ENCODE data around the gene TRIM34. TPM values are rescaled to one million over a fixed set of nuclear protein-coding genes. Genes with fewer than 3 reads are reported as not detected.

Gene TRIM34
- total and polyA plus RNA-seq, 10 of the 15 experiments (the other 5 are each of a cell fraction or from before 2014, with no cell fraction given) = 16.7 to 51.4 (median 21.5) TPM

DNA sequence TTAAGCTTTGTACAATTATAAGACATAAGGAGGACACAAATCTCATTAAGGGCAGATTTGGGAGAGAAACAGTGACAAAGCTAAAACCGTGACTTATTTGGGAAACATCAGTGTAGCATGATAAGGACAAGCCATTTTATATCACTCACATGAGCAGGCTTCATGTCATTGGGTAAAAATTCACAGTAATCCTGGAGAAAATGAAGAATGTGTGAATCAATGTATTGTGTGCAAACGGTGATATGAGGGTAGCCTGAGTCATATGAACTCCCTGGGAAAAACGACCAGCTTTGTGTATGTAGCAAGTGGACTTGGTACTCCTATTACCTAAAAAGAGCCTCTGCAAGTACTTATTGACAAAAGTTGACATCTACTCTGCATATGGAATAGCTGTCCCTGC lies 6.0 kb upstream of the TRIM34 start (continued):
- TF ChIP-seq, protein P1, sequence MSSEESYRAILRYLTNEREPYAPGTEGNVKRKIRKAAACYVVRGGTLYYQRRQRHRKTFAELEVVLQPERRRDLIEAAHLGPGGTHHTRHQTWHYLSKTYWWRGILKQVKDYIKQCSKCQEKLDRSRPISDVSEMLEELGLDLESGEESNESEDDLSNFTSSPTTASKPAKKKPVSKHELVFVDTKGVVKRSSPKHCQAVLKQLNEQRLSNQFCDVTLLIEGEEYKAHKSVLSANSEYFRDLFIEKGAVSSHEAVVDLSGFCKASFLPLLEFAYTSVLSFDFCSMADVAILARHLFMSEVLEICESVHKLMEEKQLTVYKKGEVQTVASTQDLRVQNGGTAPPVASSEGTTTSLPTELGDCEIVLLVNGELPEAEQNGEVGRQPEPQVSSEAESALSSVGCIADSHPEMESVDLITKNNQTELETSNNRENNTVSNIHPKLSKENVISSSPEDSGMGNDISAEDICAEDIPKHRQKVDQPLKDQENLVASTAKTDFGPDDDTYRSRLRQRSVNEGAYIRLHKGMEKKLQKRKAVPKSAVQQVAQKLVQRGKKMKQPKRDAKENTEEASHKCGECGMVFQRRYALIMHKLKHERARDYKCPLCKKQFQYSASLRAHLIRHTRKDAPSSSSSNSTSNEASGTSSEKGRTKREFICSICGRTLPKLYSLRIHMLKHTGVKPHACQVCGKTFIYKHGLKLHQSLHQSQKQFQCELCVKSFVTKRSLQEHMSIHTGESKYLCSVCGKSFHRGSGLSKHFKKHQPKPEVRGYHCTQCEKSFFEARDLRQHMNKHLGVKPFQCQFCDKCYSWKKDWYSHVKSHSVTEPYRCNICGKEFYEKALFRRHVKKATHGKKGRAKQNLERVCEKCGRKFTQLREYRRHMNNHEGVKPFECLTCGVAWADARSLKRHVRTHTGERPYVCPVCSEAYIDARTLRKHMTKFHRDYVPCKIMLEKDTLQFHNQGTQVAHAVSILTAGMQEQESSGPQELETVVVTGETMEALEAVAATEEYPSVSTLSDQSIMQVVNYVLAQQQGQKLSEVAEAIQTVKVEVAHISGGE (CRISPR knock-in tag; IDR thresholded peaks at IDR 0.05) = no peak
- TF ChIP-seq ATF7 (IDR thresholded peaks at IDR 0.05; ENCODE audit: low read depth) (no peak), RCOR1 (conservative IDR thresholded peaks at IDR 0.05; ENCODE audit: low read depth, low read length) (no peak)

DNA sequence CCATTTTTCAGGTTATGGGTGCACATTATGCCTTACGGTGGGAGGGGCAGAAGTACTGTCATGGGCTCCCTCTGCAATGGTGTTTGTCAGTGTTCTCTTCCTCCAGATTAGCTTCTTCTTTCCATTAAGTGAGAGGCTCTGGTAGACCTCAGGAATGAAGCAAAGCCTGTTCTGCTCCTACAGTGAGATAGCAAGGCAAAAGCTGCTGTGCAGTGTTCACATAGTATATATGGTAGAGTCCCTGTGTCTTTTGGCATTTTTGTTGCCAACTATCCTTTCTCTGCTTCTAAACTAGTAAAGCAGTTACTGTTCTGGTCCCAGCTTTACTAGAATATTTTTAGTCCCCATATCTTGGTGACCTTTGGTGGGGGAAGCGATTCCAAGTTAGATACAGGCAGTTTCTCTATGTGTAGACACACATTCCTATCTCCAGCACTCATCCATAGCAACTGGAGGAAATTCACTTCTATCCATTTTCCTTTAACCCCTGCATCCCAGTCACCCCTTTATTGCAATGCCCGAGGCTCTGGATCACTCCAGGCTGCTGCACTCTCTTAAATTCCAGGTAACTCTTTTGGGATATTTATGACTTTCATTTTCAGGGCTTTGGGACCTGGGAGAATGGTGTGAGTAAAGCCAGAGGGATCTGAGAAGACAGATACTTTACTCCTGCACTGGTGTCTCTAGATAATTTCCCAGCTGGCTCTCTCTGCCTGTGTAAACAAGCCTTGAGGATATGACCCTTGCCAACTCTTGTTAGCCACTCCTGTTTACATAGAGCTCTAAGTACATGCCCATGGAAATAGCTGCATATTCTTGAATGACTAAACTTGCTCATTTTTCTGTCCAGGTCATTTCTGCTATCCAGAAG lies 3.9 kb upstream of the TRIM34 start:
- POLR2A ChIA-PET = interaction anchor here (0.8 to 1.4 kb wide), 4 partner anchors 11 to 64 kb away, joined by 3 to 4 read pairs (median 3); partner anchors contain the start of gene TRIM5
- 87% methylated on average over 3 of the region's 3 CpGs for WGBS (ENCODE audit: insufficient coverage, insufficient replicate concordance, low lambda C conversion rate, missing lambda C conversion rate)
- no peak overlapping the region for H2AFZ ChIP-seq (ENCODE audit: control insufficient read depth, low read depth, low read length)
- H3K9me3 ChIP-seq (replicated peaks; ENCODE audit: control insufficient read depth, insufficient read depth, low read length) = no peaks in the 10 kb centered on the region
- no peak overlapping the region for H3K9ac ChIP-seq (ENCODE audit: control insufficient read depth, insufficient read depth, low read length)
- ATAC-seq = no peak
- FAIRE-seq = no peak
- CTCF ChIA-PET = interaction anchor here (0.9 kb wide), 1 partner anchor 12 kb away, joined by 3 read pairs; no protein-coding TSS in a partner anchor
- no peak overlapping the region for H3K4me3 ChIP-seq
- H3K27ac ChIP-seq (ENCODE audit: control insufficient read depth, insufficient read depth) = no peak overlapping the region
- no peaks in the 10 kb centered on the region for H3K36me3 ChIP-seq (ENCODE audit: control insufficient read depth in 2 of 2, insufficient read depth in 2 of 2, low read length in 1 of 2)
- no TSS peak for BruUV-seq (replicated peaks)
- no peaks in the 10 kb centered on the region for H3K27me3 ChIP-seq (replicated peaks in 1 of 2; ENCODE audit: control insufficient read depth in 2 of 2, insufficient read depth in 2 of 2, low read length in 1 of 2)
- RAD21 ChIA-PET (ENCODE audit: unreplicated experiment) = interaction anchor here (1.6 kb wide), 1 partner anchor 69 kb away, joined by 4 read pairs; the partner anchor contains the start of gene TRIM22
- H3K4me1 ChIP-seq (ENCODE audit: control insufficient read depth, insufficient read depth, low read length) = peaks cover under 1% of the 10 kb centered on the region; the same call in 1 of the 2 replicates
- no peak overlapping the region for H3K4me2 ChIP-seq (ENCODE audit: control insufficient read depth, insufficient read depth)
- SMC1A ChIA-PET (ENCODE audit: uncharacterized antibody, unreplicated experiment) = interaction anchor here (0.8 to 1.5 kb wide), 6 partner anchors 11 to 732 kb away, joined by 3 to 5 read pairs (median 4); partner anchors contain the start of gene TRIM5
- no peak for DNase-seq (ENCODE audit: low read depth, low spot score)
- no peaks in the 10 kb centered on the region for H4K20me1 ChIP-seq (ENCODE audit: control insufficient read depth, insufficient read depth)
- in situ Hi-C loops (cut with MboI) = loop anchor here (10.0 kb wide), 1 partner anchor 1124 kb away; no protein-coding TSS in a partner anchor
- H3K79me2 ChIP-seq (ENCODE audit: control insufficient read depth, insufficient read depth, low read length) = peaks cover 15% of the 10 kb centered on the region
- intact Hi-C loops (cut with micrococcal nuclease; ENCODE audit: unreplicated experiment) = no loop called here
- TF ChIP-seq TAF1 (IDR thresholded peaks at IDR 0.05; ENCODE audit: borderline replicate concordance, low read depth, low read length) (no peak), SIN3A (IDR thresholded peaks at IDR 0.05; ENCODE audit: low read depth, low read length) (no peak), NFYA (IDR thresholded peaks at IDR 0.05; ENCODE audit: borderline replicate concordance, low read depth, low read length) (no peak), POLR2AphosphoS2 (IDR thresholded peaks at IDR 0.05; ENCODE audit: low read depth, low read length) (no peak), IRF4 (IDR thresholded peaks at IDR 0.05; ENCODE audit: low read depth, low read length) (no peak), IKZF2 (IDR thresholded peaks at IDR 0.05) (no peak), PAX5 (IDR thresholded peaks at IDR 0.05; ENCODE audit: borderline replicate concordance, low read depth, low read length) (no peak), KDM1A (IDR thresholded peaks at IDR 0.05; ENCODE audit: borderline replicate concordance) (no peak), RAD51 (IDR thresholded peaks at IDR 0.05) (no peak), EED (IDR thresholded peaks at IDR 0.05; ENCODE audit: low read depth) (no peak), CHD1 (IDR thresholded peaks at IDR 0.05; ENCODE audit: low read depth, low read length) (no peak), ZSCAN29 (IDR thresholded peaks at IDR 0.05) (no peak)
- TF ChIP-seq, protein P2, sequence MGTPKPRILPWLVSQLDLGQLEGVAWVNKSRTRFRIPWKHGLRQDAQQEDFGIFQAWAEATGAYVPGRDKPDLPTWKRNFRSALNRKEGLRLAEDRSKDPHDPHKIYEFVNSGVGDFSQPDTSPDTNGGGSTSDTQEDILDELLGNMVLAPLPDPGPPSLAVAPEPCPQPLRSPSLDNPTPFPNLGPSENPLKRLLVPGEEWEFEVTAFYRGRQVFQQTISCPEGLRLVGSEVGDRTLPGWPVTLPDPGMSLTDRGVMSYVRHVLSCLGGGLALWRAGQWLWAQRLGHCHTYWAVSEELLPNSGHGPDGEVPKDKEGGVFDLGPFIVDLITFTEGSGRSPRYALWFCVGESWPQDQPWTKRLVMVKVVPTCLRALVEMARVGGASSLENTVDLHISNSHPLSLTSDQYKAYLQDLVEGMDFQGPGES (IDR thresholded peaks at IDR 0.05) = no peak
- TF ChIP-seq, protein P3, sequence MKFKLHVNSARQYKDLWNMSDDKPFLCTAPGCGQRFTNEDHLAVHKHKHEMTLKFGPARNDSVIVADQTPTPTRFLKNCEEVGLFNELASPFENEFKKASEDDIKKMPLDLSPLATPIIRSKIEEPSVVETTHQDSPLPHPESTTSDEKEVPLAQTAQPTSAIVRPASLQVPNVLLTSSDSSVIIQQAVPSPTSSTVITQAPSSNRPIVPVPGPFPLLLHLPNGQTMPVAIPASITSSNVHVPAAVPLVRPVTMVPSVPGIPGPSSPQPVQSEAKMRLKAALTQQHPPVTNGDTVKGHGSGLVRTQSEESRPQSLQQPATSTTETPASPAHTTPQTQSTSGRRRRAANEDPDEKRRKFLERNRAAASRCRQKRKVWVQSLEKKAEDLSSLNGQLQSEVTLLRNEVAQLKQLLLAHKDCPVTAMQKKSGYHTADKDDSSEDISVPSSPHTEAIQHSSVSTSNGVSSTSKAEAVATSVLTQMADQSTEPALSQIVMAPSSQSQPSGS (IDR thresholded peaks at IDR 0.05; ENCODE audit: low read length) = no peak
